AML-193 (cell line): ENCODE data around the gene IGSF9B.

Experiments used
- DNase-seq, 2 experiments: peaks; one replicate each; lab custom pipeline; 2025; lab: John Stamatoyannopoulos, UW

Gene IGSF9B

DNA sequence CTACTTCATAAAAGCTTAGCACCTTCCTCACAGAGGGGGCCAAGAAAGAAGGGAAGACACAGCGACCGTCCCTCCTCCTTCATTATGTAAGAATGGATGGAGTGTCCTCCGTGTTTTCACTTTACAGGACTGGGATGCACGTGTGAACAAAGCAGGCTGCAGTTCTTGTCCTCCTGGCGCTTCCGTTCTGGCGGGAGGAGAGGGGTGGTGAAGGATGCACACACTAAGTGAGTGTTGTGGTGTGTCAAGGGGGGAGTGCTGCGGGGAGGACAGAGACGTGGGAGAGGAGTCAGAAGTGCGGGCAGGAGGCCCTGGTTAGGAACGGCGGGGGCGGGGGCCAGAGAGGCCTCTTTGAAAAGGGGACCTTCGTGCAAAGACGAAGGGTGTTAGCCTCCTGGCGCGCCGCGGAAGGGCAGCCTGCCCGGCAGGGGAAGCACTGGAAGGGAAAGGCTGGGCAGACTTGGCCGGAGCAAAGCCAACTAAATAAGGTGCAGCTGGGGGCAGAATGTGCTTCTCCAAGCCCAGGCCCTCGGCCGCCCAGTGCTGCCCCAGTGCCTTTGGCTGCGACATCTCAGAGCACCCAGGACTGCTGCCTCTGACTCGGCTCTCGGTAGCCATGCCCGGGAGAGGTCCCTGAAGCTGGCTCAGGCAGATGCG is 27.0 kb upstream of the IGSF9B start:
- no peak for DNase-seq

DNA sequence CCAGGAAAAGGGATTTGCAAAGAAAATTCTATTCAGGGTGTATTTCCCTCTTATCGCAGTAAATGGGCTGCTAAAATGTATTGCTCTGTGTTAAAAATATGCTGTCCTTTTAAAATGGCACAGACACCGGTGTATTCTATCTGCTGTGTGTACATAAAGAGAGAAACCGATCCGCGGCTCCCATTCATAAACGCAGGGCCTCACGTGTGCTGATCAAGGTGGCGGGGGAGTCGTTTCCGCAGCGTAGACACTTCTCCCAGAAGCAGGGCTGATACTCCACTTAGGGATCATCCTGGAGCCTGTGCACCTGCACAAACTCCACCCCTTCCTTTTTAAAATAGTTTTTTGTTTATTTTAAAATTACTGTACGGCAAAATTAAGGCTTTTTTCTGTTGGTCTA is 26.1 kb upstream of the IGSF9B start:
- DNase-seq, result no peak

GRCh38 chr11:133982151-133982550 is 25.4 kb upstream of the IGSF9B start:
- DNase-seq, result no peak

- no peak for DNase-seq
These were observed 24.4 kb upstream of the IGSF9B start for GRCh38 chr11:133981156-133981555.

GRCh38 chr11:133980665-133981064 is 23.9 kb upstream of the IGSF9B start:
- DNase-seq, result no peak

DNA sequence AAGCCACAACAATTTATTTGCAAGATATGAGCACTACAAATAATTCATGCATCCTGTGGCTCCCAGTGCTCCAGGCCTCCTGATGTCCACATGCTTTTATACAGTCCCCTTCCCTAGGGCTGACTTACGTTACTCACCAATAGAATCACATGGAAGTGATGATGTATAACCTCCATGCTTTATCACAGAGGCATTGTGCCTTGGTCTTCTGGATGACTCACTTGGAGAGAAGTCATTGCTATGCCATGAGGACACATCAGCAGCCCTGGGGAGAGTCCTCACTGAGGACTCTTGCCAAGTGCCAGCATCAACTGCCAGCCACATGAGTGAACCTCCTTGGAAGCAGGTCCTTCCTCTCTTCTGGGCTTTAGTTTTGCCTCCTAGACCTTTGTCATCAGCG is 22.0 kb upstream of the IGSF9B start:
- DNase-seq, result no peak

- no peak for DNase-seq
These were observed 20.4 kb upstream of the IGSF9B start for GRCh38 chr11:133977067-133977677.

DNA sequence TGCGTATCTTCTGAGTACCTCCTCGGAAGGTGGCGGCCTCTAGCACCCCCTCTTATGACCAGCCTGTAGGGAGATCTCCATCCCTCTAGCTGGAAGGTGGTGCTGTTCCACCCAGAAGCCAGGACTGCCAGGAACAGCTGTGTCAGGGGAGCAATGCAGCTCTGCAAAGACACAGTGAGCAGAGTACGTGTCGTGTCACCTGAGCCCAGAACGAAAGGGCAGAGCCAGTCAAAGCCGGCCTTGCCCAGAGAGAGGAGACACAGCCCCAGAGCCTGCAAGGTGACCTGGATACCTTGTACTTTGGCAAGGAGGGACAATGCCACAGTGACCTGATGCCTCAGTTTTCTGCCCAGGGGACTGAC is 18.7 kb upstream of the IGSF9B start:
- no peak for DNase-seq

DNA sequence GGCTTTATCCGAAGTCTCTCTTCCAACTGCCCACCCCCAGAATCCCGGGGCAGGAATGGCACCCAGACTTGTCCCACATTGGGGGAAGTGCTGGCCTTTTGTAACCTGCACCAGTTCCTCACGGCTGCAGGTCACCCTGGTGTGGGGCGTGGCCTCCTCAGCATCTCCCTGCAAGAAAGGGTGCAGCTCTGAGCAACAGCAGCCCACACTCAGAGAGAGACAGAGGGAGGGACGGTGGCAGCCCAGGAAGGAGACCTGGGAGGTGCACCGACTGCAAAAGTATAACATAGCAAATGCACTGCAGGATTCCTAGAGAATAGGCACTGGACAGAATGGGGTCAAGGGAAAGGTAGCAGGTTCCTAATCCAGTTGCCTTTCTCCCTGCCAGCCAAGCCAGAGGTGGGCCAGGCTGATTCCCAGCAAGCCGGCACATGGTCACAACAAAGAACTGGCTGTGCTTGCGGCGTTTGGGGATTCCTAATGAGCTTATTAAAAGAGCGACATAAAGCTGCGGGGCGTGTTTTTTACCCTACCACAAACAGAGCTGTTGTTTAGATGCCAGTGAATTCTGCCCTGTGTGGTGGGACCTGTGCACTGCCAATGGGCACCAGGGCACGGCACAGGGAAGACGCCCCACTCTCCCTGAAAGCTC is 18.2 kb upstream of the IGSF9B start:
- DNase-seq, result no peak

DNA sequence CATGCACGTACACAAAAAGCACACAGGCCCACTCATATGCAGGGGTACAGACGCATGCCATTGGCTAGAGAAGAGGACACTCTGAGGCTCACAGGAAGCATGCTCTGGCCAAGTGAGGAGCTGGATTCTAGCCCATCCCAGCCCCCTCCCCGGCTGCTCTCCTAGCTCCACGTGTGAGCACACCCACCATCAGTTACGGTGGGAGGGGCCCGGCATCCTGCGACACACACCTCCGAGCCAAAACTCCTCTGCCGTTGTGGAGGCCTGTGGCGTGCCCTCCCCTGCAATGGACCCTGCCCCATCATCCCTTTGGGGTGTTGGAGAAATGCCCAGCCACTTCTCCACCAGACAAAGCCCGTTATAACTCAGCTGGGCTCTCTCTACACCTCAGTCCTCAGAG is 15.1 kb upstream of the IGSF9B start:
- no peak for DNase-seq

- no peak for DNase-seq
These were observed 12.3 kb upstream of the IGSF9B start for GRCh38 chr11:133969112-133969511.

- no peak for DNase-seq
These were observed 11.5 kb upstream of the IGSF9B start for GRCh38 chr11:133968300-133968699.

- DNase-seq, result no peak
These were observed 11.0 kb upstream of the IGSF9B start for GRCh38 chr11:133967599-133968238.

DNA sequence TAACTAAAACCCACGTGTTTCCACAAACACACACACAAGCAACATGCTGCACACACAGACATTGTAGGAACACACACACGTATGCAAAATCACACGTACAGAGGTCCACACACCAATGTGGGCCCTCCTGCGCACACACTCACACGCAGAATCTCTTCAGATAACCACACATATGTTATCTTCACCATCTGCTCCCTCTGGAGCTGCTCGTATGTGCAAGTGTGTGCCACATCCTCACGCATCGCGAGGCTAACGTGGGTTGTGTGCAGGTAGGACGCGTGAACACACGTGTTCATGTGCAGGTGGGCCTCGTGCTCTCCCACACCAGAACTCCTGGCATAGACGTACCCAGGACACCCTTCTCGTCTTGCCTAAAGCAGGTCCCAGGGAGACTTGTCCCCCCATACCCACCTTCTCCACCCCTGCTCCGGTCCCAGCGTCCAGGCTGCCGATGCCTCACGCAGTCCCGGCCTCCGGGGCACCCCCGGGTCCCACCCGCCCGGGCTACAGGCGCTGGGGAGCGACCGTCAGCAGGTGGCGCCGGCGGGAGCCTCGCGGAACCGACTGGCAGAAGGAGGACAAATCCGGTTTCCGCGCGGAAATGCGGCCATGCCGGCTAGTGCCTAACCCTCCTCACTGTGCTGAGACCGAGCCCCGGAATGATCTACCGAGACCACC is 10.3 kb upstream of the IGSF9B start:
- DNase-seq, result no peak

GRCh38 chr11:133966172-133966651 is 9.4 kb upstream of the IGSF9B start:
- no peak for DNase-seq

- no peak for DNase-seq
These were observed 8.3 kb upstream of the IGSF9B start for GRCh38 chr11:133965031-133965601.

GRCh38 chr11:133964356-133964755 is 7.6 kb upstream of the IGSF9B start:
- DNase-seq, result no peak

- no peak for DNase-seq
These were observed 5.1 kb upstream of the IGSF9B start for GRCh38 chr11:133961890-133962289.

- no peak for DNase-seq
These were observed 1.1 kb upstream of the IGSF9B start for GRCh38 chr11:133957900-133958299.

DNA sequence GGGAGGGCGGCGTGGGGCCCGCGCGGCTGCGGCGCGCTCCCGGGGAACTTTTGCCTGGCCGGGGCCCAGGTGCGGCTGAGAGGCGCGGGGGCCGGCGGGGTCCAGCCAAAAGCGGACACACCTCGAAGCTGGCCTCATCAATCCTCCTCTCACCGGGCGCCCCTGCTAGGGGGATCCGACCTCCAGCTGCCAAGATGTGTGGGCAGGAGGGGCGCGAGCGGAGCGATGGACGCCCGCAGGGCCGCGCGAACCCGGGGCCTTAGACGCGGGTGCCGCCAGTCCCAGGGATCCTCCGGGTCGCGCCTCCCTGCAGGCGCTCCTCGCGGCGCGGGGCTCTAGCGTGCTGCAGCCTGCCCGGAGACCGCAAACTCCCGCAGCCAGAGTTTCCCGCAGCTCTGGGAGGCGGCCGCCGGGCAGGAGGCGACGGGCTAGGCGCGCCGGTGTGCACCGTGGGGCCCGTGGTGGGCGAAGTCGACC is 785 bp downstream of the IGSF9B start:
- DNase-seq, result no peak

DNA sequence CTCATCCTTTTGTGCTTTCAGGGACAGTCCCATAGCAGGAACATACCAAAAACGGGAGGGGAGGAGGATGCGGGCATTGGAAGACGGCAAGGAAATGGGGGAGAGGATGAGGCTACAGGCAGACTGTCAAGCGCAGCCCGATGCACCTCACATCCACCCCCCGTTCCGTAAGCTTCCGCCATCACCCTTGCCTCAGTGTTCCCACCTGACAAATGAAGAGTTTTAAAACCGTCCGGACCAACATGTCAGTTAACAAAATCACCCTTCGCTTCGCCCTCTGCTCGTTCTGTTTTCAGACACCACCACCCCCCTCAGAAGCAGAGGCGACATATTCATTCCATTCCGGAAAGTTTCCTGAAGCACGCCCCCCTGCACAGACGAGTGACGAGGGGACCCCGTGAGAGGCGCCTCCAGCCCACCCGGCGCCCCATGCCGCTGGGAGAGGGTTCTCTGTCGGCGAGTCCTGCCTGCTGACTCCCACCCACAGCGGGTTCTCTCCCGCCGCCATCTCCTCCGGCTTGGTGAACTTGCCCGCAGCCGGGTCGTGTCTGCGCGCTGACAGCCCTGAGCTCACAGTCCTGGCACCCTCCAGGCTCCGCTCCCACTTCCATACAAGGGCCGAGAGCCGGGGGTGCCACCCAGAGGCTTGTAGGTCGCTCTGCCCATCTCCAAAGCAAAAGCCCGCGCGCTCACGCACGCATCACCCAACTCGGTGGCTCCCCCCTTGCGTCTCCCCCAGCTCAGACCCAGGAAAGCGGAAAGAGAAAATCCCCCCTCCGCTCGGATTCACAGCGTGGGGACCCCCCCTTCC is 1.5 kb downstream of the IGSF9B start:
- DNase-seq, result no peak
